ENCODE data around the gene GGPS1.
A peak's percentile ranks its signal among the peaks of the same experiment; 100 is the strongest.
"Not testable (repeated sequence)": the region's sequence is repeated elsewhere in the genome, so short reads cannot be mapped to it uniquely, and the experiment has no call there.

The GGPS1 gene

DNA sequence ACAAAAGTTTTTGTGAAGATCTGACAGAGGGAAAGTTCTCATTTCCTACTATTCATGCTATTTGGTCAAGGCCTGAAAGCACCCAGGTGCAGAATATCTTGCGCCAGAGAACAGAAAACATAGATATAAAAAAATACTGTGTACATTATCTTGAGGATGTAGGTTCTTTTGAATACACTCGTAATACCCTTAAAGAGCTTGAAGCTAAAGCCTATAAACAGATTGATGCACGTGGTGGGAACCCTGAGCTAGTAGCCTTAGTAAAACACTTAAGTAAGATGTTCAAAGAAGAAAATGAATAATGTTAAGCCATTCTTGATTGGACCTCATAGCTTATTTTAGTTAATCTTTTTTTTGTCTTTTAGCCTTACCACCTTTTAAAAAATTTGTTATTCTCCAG, 14.1 kb downstream of the GGPS1 start:
- DNase-seq: no peak

DNA sequence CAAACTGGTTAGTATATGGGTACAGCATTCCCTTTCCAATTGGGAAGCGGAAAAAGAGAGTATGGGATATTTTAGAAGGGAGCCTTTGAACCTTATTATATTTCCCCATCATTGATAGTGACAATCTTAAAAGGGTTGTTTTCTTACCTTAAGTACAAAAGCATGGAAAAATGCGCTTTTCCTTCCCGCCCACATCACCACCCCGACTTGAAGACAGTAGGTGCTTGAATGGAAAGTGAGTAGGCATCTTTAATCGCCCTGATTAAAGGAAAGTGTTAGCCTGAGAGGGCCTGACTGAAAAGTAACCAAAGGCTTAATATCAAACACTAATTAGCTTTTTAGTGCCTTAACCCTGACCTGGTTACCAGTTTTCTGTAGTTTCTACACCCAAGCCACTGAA, 15.4 kb downstream of the GGPS1 start:
- no peak for DNase-seq

DNA sequence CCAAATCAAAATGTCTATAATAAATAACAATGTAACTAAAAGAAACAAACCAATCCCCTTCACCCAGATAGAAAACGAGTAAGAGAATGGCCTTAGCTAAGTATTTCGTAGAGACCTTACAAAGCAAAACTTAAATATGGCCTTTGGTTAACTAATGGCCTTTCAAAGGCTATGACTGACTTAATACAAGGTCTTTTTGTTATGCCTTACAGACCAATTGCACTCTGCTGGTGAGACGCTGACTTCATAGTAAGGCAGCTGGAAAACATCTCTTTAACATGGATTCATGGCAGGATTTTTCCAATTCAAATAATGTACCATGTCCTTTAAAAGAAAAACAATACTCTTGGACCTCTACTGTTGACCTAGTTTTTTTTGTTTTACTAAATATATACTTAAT, 23.1 kb downstream of the GGPS1 start:
- DNase-seq: no peak

DNA sequence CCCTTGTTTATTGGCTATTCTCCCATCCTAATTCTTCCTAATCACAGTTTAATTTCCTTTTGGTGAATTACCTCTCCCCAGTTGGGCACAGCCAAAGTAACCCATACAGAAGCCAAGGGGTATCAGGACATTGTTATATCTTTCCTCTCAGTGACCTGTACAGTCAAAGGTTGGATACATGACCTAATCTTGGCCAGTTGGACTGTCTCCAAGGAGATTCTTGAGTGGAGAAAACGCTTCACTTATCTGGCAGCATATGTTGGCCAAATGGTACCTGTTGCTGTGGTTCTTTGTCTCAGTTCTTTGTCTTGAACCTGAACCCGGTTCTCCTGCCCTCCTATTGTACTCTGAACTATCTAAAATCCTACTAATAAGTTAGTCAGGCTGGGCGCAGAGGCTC, 23.5 kb downstream of the GGPS1 start:
- DNase-seq: no peak

DNA sequence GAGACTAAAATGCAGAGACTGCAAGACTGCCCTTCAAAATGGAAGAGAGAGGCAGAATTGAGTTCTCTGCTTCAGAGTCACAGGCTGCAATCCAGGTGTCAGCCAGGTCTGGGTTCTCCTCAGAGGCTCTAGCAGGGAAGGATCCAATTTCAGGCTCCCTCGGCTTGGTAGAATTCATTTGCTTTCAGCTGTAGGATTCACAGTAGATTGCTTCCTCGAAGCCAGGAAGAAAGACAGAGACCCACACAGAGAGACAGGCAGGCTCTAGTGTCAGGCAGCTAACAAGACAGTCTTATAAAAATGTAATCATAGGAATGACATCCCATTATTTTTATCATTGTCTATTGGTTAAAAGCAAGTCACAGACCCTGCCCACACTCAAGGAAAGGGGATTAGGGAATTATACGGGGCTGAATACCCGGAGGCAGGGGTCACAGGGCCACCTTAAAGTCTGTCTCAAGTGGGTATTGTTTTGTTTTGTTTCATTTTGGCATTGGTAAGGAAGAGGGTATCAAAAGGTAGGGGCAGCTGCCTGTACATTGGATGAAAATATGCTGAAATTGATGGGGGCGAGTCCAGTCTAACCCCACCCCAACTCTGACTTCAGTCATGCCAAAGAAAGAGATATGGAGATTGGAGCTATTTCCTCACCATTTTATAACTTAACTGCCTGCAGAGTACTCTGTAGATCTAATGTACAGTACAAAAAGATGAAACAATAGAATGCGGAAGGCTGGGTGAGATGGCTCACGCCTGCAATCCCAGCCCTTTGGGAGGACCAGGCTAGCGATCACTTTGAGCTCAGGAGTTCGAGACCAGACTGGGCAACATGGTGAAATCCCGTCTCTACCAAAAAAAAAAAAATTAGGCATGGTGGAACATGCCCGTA, 29.4 kb downstream of the GGPS1 start:
- DNase-seq: no peak

DNA sequence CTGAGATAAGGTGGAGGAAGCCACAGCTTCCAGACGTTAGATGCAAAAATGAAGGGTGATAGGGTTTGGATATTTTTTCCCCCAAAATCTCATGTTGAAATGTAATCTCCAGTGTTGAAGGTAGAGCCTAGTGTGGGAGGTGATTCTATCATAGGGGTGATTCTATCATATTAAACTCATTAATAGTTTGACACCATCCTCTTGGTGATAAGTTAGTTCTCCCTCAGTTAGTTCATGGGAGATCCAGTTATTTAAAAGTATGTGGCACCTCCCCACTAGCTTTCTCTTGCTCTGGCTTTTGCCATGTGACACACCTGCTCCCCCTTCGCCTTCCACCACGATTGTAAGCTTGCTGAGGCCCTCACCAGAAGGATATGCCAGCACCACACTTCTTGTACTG, 30.5 kb downstream of the GGPS1 start:
- no peak for DNase-seq

DNA sequence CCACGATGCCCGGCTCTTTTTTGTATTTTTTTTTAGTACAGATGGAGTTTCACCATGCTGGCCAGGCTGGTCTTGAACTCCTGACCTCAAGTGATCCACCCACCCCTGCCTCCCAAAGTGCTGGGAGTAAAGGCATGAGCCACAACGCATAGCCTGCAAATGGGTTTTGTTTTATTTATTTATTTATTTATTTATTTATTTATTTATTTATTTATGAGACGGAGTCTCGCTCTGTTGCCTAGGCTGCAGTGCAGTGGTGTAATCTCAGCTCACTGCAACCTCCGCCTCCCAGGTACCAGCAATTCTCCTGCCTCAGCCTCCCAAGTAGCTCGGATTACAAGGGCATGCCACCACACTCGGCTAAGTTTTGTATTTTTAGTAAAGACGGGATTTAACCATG, 35.8 kb downstream of the GGPS1 start:
- DNase-seq: not testable (repeated sequence)

DNA sequence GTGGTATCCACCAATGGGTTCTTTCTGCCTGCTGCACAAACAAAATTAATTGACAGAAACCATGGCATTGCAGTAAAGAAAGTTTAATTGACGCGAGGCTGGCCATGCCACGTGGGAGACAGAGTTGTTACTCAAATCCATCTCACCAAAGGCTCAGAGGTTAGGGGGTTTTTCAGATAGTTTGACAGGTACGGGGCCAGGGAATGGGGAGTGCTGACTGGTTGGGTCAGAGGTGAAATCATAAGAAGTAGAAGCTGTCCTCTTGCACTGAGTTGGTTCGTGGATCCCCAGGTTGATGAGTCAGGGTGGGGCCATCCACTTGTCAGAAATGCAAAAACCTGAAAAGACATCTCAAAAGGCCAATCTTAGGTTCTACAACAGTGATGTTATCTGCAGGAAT, 37.9 kb downstream of the GGPS1 start:
- DNase-seq: no peak

DNA sequence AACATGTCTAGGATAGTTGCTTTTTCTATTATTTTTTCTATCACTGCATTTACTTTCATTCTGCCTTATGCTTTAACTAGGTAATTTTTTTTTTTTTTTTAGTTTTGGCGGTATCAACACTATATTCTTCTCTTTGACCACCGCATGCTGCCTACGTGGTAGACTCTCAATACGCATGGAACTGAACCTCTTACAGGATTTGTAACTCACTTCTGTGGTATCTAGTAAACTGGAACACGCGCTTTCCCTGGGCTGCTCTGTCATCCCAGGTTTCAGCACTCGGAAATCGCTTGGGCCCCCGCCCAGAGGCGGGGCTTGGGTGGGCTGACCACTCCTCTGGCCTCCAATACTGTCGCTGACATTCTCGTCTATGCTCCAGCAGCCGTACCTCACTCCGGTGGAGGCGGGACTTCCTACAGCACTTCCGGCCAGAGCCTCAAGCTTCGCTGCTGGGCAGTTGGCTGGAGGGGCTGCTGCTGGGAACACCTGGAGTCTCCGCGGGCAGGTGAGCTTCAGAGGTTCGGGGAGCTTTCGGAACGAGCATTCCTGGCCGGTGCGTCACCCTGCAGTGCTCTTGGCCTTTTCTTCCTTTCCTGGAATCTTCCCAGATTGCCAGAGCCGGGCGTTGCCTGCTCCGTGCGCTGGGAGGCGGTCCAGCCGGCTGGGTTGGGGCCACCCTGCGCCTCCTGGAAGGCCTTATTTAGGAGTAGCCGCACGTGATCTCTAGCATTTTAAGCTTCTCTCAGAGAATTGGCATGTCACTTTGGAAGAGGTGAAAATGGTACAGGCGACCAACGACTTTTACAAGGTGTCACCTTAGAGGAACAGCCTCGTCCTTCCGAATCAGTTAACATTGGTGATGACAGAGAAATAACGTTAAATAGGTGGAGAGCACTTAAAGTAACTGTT, 38.9 kb downstream of the GGPS1 start, which contains the start of gene TBCE:
TBCE (plus strand) TSS at position 428 of the 909 bp plus-strand sequence. CDS start 12,623 bp downstream, outside the sequence.
- DNase-seq: peak; percentile 97

DNA sequence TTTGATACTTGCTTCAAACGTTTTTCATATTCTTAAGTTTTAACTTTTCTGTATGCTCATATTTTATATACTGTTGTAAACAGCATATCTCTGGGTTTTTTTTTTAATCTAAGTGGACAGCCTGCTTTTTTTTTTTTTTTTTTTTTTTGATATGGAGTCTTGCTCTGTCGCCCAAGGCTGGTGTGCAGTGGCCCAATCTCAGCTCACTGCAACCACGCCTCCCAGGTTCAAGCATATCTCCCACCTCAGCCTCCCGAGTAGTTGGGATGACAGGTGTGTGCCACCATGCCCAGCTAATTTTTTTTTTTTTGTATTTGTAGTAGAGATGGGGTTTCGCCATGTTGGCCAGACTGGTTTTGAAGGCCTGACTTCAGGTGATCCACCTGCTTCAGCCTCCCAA, 40.1 kb downstream of the GGPS1 start:
- no peak for DNase-seq

DNA sequence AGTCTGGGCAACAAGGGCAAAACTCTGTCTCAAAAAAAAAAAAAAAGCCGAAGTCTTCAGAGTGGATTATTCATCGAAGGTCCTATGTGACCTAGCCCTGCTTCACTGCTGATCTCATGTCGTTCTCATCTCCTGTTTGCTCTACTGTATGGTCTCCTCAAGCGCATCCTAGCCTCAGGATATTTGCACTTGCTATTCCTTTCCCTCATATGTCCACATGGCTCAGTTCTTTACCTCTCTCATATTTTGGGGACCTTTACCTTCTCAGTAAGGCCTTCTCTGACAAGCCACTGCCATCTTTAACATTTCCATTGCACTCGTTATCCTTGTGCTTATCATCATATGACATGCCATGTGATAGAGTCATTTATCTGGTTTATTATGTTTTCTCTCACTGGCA, 41.4 kb downstream of the GGPS1 start:
- DNase-seq: no peak

DNA sequence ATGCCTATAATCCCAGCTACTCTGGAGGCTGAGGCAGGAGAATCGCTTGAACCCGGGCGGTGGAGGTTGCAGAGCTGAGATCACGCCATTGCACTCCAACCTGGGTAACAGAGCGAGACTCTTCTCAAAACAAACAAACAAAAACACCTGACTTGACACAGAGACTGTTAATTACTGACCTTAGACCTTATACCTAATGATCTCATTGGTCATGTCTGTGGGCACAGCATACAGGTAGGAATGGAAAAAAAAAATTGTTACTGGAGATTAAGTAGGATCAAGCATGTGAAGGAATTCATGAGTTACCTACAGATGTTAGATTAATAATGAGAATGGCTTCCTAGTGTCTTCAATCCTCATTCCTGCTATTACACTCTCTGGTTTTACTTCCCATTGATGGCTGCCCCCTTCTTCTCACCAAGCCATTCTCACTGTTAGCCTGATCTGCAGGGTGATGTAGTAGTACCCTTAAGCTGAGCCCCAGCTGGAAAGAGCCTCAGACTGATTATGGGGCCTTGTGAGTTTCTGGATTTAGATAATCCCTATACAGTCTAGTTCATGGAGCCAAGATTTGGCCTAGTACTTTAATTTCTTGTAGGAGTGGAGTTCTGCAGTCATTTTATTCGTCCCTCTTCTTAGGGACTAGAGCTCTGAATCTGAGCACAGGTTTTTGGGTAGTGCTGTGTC, 47.7 kb downstream of the GGPS1 start:
- no peak for DNase-seq

DNA sequence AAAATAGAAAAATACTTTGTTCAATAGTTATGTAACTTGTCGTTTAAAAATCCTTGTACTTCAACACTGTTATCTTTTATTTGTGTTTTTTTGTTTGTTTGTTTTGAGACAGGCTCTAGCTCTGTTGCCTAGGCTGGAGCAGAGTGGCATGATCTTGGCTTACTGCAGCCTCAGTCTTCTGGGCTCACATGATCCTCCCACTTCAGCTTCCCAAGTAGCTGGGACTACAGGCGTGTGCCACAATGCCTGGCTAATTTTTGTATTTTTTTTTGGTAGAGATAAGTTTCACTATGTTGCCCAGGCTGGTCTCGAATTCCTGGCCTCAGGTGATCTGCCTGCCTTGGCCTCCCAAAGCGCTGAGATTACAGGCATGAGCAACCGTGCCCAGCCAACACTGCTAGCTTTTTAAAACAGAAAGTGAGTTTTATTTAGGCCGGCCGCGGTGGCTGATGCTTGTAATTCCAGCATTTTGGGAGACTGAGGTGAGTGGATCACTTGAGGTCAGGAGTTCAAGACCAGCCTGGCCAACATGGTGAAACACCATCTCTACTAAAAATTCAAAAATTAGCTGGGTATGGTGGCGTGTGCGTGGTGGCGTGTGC, 49.9 kb downstream of the GGPS1 start:
- not testable (repeated sequence) for DNase-seq

DNA sequence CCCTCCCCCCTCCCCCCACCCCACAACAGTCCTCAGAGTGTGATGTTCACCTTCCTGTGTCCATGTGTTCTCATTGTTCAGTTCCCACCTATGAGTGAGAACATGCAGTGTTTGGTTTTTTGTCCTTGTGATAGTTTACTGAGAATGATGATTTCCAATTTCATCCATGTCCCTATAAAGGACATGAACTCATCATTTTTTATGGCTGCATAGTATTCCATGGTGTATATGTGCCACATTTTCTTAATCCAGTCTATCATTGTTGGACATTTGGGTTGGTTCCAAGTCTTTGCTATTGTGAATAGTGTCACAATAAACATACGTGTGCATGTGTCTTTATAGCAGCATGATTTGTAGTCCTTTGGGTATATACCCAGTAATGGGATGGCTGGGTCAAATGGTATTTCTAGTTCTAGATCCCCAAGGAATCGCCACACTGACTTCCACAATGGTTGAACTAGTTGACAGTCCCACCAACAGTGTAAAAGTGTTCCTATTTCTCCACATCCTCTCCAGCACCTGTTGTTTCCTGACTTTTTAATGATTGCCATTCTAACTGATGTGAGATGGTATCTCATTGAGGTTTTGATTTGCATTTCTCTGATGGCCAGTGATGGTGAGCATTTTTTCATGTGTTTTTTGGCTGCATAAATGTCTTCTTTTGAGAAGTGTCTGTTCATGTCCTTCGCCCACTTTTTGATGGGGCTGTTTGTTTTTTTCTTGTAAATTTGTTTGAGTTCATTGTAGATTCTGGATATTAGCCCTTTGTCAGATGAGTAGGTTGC, 53.8 kb downstream of the GGPS1 start:
- not testable (repeated sequence) for DNase-seq

DNA sequence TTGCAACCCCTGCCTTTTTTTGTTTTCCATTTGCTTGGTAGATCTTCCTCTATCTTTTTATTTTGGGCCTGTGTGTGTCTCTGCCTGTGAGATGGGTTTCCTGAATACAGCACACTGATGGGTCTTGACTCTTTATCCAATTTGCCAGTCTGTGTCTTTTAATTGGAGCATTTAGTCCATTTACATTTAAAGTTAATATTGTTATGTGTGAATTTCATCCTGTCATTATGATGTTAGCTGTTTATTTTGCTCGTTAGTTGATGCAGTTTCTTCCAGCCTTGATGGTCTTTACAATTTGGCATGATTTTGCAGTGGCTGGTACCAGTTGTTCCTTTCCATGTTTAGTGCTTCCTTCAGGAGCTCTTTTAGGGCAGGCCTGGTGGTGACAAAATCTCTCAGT, 57.3 kb downstream of the GGPS1 start:
- DNase-seq: not testable (repeated sequence)

DNA sequence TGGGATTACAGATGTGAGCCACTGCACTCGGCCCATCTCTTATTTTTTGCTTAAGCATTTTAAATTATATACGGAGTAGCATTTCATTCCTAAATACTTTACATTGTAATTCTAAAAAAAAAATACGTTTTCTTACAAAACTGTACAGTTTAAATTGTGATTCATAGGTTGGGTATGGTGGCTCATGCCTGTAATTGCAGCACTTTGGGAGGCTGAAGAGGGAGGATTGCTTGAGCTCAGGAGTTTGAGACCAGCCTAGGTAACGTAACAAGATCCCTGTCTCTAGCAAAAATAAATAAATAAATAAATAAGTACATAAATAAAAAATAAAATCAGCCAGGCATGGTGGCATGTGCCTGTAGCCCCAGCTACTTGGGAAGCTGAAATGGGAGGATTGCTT, 63.5 kb downstream of the GGPS1 start:
- no peak for DNase-seq

Data from suppressor macrophage treated with lipopolysaccharide for 4 hours (primary cell).